HG03571 (cell line): ENCODE measurements around the gene SMC3.
"Not testable (repeated sequence)": the region's sequence is repeated elsewhere in the genome, so short reads cannot be mapped to it uniquely, and the experiment has no call there.

Source experiments
- ATAC-seq: cut with Tn5 transposase; IDR thresholded peaks from one replicate; pipeline ENCODE4 v1.9.1; 2021; ENCODE audit not compliant: unreplicated experiment

The SMC3 gene

DNA sequence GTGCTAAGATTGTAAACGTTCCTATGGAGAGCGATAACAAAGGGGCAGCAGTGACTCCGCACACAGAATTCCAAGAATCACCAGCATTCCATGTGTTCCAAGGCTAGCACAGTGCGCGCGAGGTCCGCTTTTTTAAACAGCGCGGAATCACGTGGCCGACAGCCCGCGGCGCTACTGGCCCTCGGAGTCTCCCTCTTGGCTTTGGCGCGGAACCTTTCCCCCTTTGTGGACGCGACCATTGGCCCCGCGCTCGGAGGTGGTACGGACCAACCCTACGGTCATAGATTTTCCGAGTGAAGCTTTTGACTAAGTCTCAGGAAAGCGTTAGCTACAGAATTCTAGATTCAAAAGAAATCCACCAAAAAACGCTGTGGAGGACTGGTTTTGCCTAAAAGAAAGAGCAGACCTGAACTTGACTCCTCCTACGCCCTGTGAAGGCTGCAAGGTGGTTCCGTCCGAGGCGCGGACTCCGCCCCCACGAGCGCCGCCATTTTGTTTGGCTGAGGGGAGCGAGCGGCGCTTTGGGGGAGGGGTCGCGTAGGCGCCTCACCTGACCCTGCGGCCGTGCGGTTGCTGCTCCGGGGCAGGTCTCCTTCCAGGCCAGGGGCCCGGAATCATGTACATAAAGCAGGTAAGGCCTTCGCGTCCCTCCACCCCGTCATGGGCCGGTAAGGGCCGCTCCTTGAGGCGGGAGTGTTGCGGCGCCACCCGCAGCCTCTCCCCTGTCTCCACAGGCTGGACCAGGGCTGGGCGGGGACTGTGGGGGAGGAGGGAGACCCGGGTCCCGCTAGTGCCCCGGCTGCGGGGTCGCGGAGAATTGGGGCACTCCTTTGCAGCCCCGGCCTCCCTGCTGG is at the start of gene SMC3:
Gene SMC3, plus strand, starts transcription at position 495 of the 854 bp plus-strand sequence. Its CDS starts 122 bp downstream, at position 617.
- ATAC-seq: peak; percentile 93

DNA sequence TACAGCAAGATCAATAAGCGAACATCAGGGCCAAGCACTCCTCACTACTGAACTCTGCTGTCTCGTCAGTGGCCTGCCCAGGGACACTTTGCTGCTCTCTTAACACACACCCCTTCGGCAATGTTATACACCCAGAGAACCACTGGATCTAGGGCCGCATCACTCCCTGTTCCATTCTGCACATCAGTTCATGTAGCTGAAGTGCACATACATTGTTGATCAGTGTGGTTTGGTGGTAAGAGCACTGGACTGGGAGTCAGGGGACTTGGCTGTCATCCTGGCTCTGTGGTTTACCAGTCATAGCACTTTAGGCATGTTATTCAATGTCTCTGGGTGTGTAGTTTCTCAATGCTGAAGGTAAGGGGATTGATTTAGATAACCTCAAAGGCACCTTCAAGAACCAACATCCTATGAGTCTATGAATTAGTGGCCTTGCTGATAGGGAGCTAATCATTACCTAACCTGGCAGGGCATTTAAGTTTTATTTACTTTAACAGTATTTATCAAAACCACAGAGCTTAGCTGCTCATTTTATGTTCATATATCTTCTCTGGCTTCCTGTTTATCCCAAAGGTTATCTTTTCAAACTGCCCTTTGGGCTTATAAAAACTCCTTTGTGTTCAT is 45.0 kb upstream of the SMC3 start:
- no peak for ATAC-seq

DNA sequence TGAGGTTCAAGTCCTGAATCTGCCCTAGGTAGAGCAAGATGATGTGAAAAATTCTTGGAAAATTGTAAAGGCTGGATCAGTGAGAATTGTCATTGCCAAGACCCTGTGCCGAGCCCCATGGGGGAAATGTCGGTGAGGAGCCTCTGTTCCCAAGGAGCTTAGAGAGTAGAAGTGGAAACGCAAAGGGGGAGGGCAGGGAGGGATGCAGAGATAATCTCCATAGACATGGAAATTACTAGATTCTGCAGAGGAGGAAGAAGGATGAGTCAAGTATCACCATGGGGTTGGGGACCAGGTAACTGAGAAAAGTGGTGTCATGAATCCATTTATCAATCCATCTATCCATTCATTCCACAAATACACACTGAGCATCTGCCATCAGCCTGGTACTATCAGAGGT is 43.8 kb upstream of the SMC3 start:
- no peak for ATAC-seq

DNA sequence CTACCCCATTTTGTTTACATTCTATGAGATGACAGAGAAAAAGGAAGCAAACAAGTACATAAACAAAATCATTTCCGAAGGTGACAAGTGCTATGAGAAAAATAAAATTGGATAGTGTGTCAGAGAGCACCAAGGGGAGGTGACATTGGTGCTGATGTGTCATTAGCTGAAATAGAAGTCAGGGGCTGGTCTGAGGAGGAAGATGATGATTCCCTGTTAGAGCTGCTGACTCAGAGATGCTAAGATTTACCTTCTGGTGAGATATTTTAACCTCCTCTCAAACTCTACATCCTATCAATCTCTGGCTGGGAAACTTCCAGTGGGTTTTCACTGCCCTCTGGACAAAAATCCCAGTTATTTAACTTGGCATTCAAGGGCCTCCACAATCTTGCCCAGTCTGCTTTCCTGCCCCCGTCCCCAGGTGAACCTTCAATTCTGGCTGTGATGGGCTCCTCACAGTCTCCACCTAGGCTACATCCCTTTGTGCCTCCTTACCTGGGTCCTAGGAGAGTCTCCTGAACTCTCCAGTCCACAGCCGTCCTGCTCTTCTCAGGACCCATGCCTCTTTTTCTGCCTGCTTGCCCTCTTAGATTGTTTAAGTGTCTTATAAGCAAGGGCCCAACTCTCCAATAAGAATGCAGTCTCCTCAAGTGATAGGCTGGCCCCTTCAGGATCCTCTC is 43.2 kb upstream of the SMC3 start:
- ATAC-seq: no peak

DNA sequence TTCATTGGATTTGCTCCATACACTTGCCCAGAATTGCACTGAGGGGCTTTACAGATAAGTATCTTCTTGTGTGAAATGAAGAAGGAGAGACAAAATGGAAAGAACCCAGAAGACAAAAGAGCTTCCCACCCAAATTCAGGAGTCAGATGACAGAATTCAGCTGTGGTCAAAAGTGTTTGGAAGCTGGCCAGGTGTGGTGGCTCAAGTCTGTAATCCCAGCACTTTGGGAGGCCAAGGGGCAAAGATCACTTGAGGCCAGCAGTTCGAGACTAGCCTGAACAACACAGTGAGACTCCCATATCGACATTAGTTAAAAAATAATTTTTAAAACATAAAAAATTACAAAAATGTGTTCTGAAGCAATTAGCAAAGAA is 42.6 kb upstream of the SMC3 start:
- no peak for ATAC-seq

DNA sequence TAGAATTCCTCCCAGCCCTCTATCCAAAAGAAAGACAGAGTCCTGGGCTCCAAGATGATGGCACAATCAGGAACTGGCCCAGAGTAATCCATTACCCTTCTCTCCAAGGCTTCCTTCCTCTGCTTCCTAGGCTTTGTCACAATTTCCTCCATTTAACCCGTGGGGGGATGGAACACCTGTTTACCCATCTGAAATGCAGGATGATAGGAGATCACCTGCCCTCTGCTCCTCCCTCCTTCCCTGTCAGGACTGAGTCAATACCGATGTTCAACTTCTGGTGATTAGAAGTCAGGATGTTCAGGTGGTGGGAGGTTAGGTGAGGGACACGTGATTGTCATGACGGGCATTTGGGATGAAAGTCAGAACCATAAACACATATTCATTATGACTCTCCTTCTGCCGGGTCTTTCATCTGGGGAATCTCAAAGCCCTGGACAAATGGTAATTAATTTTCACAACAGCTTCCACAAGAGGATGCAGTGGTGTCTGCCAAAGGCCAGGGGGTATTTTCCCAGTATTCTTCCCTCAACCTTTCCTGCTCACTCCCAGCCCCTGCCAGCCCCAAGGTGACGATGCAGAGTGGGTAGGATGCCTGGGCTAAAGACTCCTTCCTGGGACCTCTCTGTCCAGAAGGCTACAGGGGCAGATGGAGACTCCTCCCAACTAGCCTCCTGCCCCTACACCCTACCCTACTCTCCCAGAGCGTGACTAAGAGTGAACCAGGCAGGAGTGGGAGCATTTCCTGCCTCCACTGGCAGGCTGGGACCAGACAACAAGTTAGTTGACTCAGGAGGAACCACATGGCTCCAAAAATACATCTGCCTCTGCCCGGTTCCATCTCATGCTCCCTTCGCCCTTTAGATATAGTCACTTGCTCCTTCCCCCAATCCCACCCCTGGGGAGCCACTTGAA is 41.9 kb upstream of the SMC3 start:
- ATAC-seq: no peak

DNA sequence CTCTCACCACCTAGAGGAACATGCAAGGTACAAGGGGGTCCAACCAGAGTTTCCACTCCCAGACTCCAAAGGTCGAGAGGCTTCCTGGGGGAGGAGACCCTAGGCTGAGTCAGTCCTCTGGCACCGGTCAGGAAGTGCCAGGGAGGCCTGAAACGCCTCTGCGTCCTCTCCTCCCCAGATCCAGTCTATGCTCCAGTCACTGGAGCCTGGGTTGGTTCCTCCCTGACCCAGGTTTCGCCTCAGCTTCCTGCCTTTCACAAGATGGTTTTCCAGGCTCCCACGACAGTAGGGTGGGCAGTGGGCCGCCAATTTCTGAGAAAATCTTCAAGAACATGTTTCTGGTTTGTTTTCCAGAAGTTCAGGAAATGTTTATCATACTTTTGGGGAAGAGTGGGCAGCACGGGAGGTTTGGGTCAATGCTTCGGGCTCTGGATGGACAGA is 39.7 kb upstream of the SMC3 start:
- ATAC-seq: no peak

DNA sequence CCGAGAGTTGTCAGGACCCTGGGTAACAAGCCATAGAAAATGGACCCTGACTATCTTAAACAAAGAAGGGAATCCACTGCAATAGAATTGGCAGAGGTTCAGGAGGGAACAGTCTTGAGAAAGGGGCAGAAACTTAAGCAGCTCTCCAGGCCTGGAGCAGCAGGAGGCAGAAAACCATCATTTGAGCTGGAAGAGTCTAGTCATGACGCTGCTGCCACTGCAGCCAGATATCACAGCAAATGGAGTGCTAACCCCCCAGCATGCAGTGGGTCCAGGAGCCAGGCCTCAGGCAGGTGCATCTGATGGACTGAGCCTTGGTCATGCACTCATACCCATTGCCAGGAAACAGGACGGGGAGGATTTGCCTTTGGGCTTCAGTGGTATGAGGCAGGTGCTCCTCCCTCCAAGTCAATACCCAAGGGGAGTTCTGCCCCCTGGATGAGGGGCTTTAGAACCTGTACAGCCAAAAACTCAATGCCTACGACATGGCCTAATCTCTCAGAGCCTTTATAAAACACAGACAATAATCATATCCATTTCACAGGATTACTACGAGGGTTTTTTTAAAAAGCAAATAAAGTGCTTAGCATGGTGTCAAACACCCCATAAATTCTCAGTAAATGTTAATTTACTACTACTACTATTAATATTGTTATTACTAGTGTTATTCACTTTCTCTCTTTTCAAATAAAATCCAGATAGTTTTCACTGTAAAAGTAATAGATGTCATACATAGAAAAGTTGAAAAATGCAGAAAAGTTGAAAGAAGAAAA is 39.1 kb upstream of the SMC3 start:
- ATAC-seq: no peak

DNA sequence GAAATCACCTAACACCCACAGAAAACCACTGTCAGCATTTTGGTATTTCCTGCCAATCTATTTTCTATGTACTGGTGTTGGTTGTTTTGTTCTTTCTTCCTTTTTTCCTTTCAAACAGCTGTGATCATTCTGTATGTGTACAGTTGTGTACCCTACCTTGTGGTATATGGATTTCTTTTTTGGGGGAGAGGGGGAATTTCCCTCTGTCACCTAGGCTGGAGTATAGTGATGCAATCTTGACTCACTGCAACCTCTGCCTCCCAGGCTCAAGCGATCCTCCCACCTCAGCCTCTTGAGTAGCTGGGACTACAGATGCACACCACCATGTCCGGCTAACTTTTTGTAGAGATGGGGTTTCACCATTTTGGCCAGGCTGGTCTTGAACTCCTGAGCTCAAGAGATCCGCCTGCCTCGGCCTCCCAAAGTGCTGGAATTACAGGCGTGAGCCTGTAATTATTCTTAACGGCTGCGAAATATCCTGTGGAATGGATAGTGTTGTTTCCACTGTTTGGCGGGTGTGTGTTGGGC is 38.4 kb upstream of the SMC3 start:
- ATAC-seq: peak; percentile 47

DNA sequence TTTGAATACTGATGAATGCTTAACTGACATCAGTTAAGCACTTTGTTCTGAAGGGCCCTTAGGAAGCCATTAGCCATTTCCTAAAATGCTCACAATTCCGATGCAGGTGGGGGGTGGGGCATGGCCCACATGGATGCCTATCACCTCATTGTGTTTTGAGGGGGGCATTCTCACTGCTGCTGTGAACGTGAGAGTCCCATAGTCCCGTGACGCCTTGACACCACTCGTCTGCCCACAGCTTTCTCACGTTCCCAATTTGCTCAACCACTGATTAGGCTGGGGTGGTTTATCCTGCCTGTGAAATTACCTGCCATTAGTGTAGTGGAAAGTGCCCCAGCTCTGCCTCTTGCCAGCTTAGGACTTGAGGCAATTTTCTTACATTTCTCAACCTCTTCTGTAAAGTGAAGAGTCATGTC is 37.9 kb upstream of the SMC3 start:
- no peak for ATAC-seq

DNA sequence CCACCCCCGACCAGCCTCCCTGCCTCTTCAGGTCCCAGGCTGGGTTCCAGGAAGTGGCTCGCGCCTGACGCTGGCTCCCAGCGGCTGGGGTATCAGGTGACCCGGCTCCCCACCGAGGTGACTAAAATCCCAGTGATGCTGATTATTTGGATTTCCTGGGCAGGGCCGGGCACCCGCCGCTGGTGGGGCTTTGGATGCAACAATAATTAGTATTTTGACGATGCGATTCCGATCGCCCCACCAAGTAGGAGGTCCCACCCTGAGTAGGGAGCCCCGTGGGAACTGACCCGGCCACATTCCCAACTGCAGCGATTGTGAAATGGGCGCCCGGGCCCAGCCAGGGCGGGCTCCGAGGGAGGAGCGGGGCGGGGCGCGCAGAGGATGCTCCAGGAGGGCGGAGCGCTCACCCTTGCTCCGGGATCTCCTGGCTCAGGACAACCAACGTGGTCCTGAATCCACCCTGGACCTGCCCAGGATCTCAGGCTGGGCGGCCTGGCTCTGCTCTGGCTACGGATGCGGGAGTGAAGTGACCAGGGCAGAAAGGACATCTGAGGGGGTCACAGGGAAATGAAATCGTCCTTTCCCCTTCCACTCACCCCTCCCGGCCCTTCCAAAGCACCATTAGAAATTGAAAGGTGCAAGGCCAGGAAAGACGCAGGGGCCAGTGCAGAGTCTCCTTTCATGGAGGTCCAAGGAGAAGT is 37.2 kb upstream of the SMC3 start:
- ATAC-seq: no peak

DNA sequence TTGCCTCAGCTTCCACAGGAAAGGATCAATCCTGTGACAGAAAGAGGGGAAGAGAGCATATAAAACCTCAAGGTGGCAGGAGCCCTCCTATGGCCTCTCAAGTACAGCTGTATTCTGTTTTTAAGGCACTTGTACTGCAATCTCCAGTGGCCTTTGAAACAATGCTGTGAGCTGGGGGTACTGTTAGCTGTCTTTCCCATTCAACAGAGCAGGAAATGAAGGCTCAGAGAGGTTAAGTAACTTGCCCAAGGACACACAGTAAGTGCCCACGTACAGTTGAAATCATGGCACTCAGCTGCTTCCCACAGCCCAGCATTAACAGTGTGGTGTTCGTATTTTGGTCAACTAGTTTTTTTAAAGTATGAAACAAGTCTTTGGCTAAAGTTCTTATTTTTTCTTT is 35.8 kb upstream of the SMC3 start:
- ATAC-seq: no peak

DNA sequence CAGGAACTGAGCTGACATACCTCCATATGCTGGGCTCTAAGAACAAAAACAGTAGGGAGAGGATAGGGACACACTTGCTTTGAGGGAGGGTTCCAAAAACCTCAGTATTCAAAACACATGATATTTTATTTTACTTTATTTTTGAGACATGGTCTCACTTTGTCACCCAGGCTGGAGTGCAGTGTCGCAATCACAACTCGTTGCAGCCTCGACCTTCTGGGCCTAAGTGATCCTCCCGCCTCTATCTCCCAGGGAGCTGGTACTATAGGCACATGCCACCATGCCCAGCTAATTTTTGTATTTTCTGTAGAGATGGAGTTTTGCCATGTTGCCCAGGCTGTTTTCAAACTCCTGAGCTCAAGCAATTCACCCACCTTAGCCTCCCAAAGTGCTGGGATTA is 34.9 kb upstream of the SMC3 start:
- ATAC-seq: not testable (repeated sequence)

DNA sequence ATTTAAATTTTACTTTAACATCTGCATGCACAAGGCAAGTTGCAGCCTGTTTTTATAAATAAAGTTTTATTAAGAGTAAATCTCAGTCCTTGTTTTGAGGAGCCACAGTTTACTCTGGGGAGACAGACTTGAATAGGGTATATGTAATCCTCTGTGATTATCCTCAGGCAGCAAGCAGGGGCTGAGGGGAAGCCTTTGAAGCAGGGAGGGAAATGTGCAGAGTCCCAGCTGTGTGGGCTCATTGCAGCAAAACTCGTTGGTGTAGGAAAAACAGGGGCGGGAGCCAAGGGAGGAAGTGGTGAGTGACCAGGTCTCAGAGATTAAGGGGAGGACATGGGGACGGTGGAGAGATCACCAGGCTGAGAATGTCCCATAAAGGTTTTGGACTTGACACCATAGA is 34.3 kb upstream of the SMC3 start:
- ATAC-seq: no peak

DNA sequence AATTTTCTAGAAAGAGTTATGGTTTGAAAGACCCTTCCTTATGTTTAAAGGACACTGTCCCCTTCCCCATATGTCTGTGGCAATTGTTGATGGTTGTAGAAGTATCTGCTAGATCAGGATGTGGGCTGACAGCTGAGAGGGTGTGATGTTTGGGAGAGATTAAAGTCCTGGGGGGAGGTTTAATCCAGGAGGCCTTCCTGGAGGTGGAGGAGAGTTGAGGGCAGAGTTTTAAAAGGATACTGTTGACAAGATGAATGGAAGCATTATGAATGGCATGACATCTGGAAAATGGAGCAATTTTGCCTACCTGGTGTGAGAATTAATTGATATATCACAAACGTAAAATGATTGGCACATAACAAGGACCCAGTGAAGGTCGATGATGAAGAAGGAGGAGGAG is 32.9 kb upstream of the SMC3 start:
- no peak for ATAC-seq

DNA sequence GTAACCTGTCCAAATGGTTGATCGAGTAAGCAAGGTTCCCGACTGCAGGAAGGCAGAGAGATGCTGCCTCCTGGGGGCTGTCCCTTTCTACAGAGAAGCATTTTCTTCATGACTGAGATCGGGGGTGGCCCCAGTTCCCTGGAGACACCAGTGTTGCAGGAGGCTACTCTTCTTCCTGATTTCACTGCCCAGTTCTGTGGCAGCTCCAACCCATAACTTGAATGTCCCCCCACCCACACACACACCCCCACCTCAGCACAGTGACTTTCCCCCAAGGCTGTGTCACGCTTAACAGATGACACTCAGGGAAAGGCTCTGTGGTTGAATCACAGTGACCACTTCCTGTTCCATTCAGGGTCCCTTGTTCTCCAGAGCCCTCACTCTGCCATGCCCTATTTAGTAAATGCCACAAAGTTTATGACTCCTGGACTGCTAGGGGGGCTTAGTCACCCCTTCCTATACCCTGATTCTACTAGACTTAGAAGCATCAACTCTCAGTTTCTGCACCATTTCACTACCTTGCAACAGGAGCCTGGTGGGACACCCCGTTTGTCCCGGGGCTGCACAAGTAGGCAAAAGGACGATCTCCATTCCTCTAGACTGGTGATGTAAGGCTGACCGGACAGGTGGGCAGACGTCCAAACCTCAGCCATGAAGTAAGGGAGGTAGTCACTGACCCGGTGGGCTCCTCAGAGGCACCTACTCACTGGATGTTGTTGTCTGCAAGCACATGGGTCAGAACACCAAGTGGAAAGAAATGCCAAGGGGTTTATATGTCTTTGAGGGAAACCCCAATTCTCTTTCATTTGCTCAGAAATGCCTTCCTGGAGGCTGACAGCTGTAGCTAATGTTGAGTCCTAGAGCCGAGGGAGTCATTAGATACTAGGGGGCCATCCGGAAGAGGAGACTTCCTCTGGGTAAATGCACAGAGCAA is 31.3 kb upstream of the SMC3 start:
- ATAC-seq: peak; percentile 89

DNA sequence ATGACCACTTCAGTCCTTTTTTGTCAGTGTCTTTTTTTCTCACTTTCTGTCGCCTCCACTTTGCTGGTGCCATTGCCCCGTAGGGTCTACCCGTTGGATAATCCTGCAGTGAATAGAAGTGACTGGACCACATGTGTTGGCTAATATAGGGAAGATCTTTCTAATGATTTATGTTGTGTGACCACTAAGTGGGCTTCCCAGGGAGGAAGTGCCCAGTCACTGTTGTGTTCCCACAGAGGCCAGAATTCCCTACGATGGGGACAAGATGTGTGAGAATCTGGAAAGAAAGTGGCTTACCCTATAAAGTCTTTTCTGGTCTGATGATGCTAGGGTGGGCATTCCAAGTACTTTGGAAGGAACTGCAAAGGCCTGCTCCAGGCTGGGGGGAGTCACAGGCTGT is 28.4 kb upstream of the SMC3 start:
- ATAC-seq: no peak

DNA sequence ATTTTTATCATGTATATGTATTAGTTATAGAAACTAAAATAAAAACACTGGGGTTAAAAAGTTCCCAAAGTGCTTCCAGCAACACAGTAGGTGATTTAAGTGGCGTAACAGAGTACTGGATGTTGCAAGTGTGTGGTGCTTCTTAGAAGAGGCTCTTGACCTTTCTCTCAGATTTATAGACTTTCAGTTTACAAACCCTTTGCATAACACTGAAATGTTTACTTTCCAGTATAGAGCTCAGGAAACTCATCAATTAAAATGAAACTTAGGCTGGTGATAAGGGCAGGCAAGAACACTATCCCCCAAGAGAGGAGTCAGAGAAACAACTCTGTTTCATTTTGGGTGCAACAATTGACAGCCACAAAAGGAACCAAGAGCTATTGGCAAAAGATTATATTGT is 27.5 kb upstream of the SMC3 start:
- ATAC-seq: no peak
